ENCODE data around the gene AIP.

The AIP gene

DNA sequence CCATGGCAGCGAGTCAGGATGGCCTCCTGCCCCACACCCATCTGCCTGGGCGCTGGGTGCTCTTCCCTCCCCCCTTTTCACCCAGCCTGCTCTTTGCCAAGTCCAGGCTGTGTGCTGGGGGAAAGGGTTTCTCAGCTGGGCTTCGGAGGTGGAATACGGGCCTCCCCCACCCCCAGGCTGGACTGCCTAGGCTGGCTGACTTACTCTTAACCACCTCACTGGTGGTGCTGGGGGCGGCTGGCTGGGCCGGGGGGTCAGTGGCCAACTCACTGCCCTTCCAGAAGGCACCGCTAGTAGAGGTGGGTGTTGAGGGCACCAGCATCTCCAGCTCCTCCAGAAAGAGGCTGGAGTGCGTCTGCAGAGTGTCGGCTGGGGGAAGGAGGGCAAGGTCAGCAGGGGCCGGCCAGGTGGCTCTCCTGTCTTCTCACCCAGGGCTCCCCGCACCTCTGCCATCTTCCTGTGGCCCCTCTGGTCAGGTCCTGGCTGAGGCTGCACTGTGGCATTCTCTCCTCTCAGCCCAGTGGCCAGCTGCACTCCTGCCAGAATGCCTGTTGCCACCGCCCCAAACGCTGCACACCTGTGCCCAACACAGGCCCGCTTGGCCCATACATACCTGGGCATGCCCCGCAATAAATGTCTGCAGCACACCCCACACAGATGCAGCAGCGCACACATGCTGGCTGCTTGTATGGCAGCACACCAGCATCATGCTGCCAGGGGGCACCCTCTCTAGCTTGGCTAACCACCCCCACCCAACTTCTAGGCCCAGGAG, 12.6 kb downstream of the AIP start:
- ChIA-PET POLR2A (no interaction called here), CTCF (no interaction called here)
- H3K4me3 ChIP-seq (ENCODE audit: low read depth, low read length): no peak overlapping the region
- H3K9me3 ChIP-seq (ENCODE audit: control insufficient read depth, insufficient read depth, low read depth, low read length): no peaks in the 10 kb centered on the region
- TF ChIP-seq GFI1B (tag by site-specific recombination; IDR thresholded peaks at IDR 0.05) (no peak), ZNF660 (tag by site-specific recombination; IDR thresholded peaks at IDR 0.05) (no peak), REPIN1 (tag by site-specific recombination; IDR thresholded peaks at IDR 0.05; ENCODE audit: low read depth) (no peak)
- TF ChIP-seq, protein P1, sequence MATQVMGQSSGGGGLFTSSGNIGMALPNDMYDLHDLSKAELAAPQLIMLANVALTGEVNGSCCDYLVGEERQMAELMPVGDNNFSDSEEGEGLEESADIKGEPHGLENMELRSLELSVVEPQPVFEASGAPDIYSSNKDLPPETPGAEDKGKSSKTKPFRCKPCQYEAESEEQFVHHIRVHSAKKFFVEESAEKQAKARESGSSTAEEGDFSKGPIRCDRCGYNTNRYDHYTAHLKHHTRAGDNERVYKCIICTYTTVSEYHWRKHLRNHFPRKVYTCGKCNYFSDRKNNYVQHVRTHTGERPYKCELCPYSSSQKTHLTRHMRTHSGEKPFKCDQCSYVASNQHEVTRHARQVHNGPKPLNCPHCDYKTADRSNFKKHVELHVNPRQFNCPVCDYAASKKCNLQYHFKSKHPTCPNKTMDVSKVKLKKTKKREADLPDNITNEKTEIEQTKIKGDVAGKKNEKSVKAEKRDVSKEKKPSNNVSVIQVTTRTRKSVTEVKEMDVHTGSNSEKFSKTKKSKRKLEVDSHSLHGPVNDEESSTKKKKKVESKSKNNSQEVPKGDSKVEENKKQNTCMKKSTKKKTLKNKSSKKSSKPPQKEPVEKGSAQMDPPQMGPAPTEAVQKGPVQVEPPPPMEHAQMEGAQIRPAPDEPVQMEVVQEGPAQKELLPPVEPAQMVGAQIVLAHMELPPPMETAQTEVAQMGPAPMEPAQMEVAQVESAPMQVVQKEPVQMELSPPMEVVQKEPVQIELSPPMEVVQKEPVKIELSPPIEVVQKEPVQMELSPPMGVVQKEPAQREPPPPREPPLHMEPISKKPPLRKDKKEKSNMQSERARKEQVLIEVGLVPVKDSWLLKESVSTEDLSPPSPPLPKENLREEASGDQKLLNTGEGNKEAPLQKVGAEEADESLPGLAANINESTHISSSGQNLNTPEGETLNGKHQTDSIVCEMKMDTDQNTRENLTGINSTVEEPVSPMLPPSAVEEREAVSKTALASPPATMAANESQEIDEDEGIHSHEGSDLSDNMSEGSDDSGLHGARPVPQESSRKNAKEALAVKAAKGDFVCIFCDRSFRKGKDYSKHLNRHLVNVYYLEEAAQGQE (tag by site-specific recombination; IDR thresholded peaks at IDR 0.05): no peak
- H3K36me3 ChIP-seq (ENCODE audit: control insufficient read depth in 2 of 2, insufficient read depth in 1 of 2, low read length in 2 of 2): peaks cover 0 to 81% of the 10 kb centered on the region in 2 experiments; a peak in 1 of 3 replicates
- no peaks in the 10 kb centered on the region for H3K4me1 ChIP-seq (ENCODE audit: control insufficient read depth, insufficient read depth, low read length)
- no peak overlapping the region for H3K27ac ChIP-seq (ENCODE audit: extremely low read depth, low read depth, low read length)

DNA sequence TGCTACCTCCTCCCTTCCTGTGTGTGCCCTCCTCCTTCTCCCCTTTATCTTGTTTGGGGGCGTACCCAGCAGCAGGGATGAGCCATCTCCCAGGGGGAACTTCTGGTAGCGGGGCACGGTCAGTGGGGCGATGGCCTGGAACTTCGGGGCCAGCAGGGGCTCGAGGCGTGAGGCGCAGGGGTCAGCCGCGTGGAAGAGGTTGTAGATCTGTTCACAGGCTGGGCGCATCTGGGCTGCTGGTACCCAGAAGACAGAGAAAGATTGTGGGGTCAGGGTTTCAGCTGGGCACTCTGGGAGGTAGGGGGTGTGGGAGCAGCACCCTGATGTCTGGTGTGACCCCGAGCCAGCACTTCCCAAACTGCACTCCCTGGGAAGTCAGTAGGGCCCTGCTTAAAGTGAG, 13.3 kb downstream of the AIP start:
- Histone ChIP-seq H3K36me3 (ENCODE audit: control insufficient read depth in 2 of 2, insufficient read depth in 1 of 2, low read length in 2 of 2) (peaks cover 0 to 81% of the 10 kb centered on the region in 2 experiments; a peak in 1 of 3 replicates), H3K9me3 (ENCODE audit: control insufficient read depth, insufficient read depth, low read depth, low read length) (no peaks in the 10 kb centered on the region), H3K27ac (ENCODE audit: extremely low read depth, low read depth, low read length) (no peak overlapping the region), H3K4me1 (ENCODE audit: control insufficient read depth, insufficient read depth, low read length) (no peaks in the 10 kb centered on the region), H3K4me3 (ENCODE audit: low read depth, low read length) (no peak overlapping the region)
- no peak for TF ChIP-seq ZNF514 (tag by site-specific recombination; IDR thresholded peaks at IDR 0.05)
- TF ChIP-seq ZFP41 (tag by site-specific recombination; IDR thresholded peaks at IDR 0.05; ENCODE audit: borderline replicate concordance): no peak
- TF ChIP-seq ZNF664 (tag by site-specific recombination; IDR thresholded peaks at IDR 0.05): no peak
- POLR2A ChIA-PET: no interaction called here
- CTCF ChIA-PET: no interaction called here

DNA sequence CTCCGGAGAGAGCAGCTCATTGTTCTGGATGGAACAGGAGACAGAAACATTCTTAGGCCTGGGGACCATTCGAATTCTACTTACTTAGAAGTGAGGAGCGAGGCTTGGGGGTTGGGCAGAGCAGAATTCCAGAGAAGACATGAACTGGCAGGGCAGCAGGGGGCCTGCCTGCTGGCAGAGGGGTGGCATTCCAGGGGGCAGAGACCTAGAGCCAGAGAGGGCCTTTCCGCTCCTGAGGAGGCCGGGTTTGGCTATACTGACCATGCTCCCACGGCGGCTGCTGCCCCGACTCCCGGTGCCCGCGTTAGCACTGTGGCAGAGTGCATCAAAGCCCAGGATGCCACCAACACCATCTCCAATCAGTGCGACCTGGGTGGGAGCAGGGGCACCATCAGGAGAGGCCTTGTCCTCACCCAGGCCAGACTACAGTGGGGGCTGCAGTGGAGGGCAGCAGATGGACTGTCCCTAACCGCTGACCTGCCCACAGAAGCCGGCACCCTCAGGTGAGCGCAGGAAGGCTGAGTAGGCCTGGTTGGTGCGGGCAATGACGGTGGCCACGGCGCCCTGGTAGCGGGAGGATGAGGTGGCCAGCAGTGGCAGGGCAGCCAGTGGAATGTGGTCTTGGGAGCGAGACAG, 14.9 kb downstream of the AIP start:
- CTCF ChIA-PET: no interaction called here
- POLR2A ChIA-PET: no interaction called here
- no peak overlapping the region for H3K4me3 ChIP-seq (ENCODE audit: low read depth, low read length)
- TF ChIP-seq ZNF335 (tag by site-specific recombination; conservative IDR thresholded peaks at IDR 0.05) (no peak), ZNF677 (tag by site-specific recombination; IDR thresholded peaks at IDR 0.05) (no peak), ZSCAN23 (tag by site-specific recombination; IDR thresholded peaks at IDR 0.05) (no peak), ZNF133 (tag by site-specific recombination; IDR thresholded peaks at IDR 0.05) (no peak), ZNF426 (tag by site-specific recombination; IDR thresholded peaks at IDR 0.05) (no peak), ZNF37A (tag by site-specific recombination; IDR thresholded peaks at IDR 0.05) (no peak), ZNF560 (tag by site-specific recombination; IDR thresholded peaks at IDR 0.05; ENCODE audit: borderline replicate concordance) (no peak)
- TF ChIP-seq, protein P2, sequence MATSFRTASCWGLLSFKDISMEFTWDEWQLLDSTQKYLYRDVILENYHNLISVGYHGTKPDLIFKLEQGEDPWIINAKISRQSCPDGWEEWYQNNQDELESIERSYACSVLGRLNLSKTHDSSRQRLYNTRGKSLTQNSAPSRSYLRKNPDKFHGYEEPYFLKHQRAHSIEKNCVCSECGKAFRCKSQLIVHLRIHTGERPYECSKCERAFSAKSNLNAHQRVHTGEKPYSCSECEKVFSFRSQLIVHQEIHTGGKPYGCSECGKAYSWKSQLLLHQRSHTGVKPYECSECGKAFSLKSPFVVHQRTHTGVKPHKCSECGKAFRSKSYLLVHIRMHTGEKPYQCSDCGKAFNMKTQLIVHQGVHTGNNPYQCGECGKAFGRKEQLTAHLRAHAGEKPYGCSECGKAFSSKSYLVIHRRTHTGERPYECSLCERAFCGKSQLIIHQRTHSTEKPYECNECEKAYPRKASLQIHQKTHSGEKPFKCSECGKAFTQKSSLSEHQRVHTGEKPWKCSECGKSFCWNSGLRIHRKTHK (tag by site-specific recombination; IDR thresholded peaks at IDR 0.05): no peak
- H3K36me3 ChIP-seq (ENCODE audit: control insufficient read depth in 2 of 2, insufficient read depth in 1 of 2, low read length in 2 of 2): peaks cover 0 to 83% of the 10 kb centered on the region in 2 experiments; a peak in 1 of 3 replicates
- H3K4me1 ChIP-seq (ENCODE audit: control insufficient read depth, insufficient read depth, low read length): no peaks in the 10 kb centered on the region
- no peak overlapping the region for H3K27ac ChIP-seq (ENCODE audit: extremely low read depth, low read depth, low read length)
- H3K9me3 ChIP-seq (ENCODE audit: control insufficient read depth, insufficient read depth, low read depth, low read length): no peaks in the 10 kb centered on the region

Measured in HEK293 (cell line).